Dendritic cell treated with granulocyte-macrophage colony-stimulating factor and Interleukin-4, amounts not matched to agents 40 ng/mL and 50 ng/mL, for 4 days (primary cell): ENCODE results near the gene TPPP.
"Not testable (repeated sequence)": the region's sequence is repeated elsewhere in the genome, so short reads cannot be mapped to it uniquely, and the experiment has no call there.

Experiments used
- H3K27ac Mint-ChIP-seq: one replicate; pipeline ENCODE4 v1.8.0; 2022; ENCODE audit warnings: mild to moderate bottlenecking, mixed read lengths
- H3K27me3 Mint-ChIP-seq: one replicate; pipeline ENCODE4 v1.8.0; 2022; ENCODE audit warnings: mild to moderate bottlenecking, mixed read lengths
- H3K36me3 Mint-ChIP-seq: one replicate; pipeline ENCODE4 v1.8.0; 2022; ENCODE audit warnings: low read depth, mixed read lengths
- H3K4me1 Mint-ChIP-seq: one replicate; pipeline ENCODE4 v1.8.0; 2022; ENCODE audit warnings: low read depth, mixed read lengths
- H3K4me3 Mint-ChIP-seq: one replicate; pipeline ENCODE4 v1.8.0; 2022; ENCODE audit warnings: mild to moderate bottlenecking, moderate library complexity, mixed read lengths
- H3K9me3 Mint-ChIP-seq: one replicate; pipeline ENCODE4 v1.8.0; 2022; ENCODE audit warnings: mixed read lengths
- intact Hi-C: fragments of 100-400 bp; cut with micrococcal nuclease; formaldehyde crosslinking; loops from one replicate; pipeline ENCODE4 v1.15.0; 2022

Gene TPPP

GRCh38 chr5:685262-686171 lies 7.6 kb downstream of the TPPP start:
- Mint-ChIP-seq H3K4me1 (no peaks in the 10 kb centered on the region), H3K27ac (no peak overlapping the region), H3K36me3 (no peaks in the 10 kb centered on the region), H3K4me3 (no peak overlapping the region), H3K27me3 (peaks cover 16% of the 10 kb centered on the region), H3K9me3 (no peaks in the 10 kb centered on the region)
- intact Hi-C loops: no loop called here

DNA sequence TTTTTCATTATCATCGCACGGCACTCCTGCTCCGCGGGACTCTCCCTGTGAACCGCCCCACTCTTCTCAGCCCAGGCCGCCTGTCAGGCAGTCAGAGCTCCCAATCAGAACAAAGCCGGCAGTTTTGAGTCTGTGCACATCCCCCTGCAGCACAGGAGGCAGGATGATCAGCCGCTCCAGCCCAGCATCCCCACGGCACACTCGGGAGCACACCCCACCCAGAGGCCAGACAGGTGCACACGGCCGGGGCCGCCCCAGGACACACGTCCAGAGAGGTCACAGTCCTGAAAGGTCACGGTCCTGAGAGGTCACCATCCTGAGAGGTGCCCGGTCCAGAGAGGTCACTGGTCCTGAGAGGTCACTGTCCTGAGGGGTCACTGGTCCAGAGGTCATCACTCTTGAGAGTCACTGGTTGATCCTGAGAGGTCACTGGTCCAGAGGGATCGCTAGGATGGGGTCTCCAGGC lies 8.4 kb downstream of the TPPP start:
- no peak overlapping the region for H3K27ac Mint-ChIP-seq
- no peaks in the 10 kb centered on the region for H3K4me1 Mint-ChIP-seq
- no peaks in the 10 kb centered on the region for H3K9me3 Mint-ChIP-seq
- H3K36me3 Mint-ChIP-seq: no peaks in the 10 kb centered on the region
- intact Hi-C loops: no loop called here
- H3K27me3 Mint-ChIP-seq: peaks cover 16% of the 10 kb centered on the region
- no peak overlapping the region for H3K4me3 Mint-ChIP-seq

DNA sequence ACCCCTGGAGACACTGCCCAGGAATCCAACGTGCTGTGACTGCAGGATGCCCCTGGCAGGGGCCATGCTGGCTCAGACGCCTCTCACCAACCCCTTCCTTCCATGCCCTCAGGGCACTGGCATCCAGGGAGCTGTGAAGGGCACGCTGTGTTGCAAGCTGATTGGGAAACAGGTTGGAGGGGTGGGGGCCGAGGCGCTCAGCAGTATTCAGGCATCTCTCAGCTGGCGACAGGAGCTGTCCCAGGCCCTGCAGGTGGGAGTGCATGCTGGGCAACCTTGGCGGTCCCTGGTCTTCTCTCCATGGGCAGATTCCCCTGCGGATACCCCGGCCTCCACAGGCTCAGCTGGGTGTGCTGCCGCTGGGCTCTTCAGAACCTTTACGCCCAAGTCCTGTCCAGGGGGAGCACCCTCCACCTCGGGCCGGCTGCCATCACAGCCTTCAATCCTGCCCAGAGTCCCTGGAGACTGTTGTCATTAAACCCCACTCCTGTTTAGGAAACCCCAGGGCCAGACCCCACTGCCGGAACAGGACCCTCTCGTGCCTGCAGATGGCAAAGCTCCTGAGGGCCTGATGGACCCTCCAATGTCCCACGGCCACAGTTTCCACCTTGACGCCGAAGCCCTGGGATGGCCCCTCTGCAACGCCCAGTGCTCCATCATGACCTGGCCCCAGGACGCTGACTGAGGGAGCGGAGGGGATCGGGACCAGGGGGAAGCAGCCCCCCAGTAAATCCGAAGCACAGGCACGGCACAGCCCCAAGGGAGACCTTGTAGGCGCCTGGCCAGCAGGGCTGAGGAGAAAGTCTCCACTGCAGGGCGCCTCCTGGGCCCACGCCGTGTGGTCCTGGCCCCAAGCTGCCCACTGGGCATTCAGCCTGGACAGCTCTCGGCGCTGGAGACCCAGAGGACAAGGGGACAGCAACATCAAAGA lies 9.3 kb downstream of the TPPP start:
- peaks cover 16% of the 10 kb centered on the region for H3K27me3 Mint-ChIP-seq
- no peaks in the 10 kb centered on the region for H3K9me3 Mint-ChIP-seq
- H3K36me3 Mint-ChIP-seq: no peaks in the 10 kb centered on the region
- H3K4me3 Mint-ChIP-seq: no peak overlapping the region
- intact Hi-C loops: no loop called here
- no peaks in the 10 kb centered on the region for H3K4me1 Mint-ChIP-seq
- no peak overlapping the region for H3K27ac Mint-ChIP-seq

- H3K4me1 Mint-ChIP-seq, H3K27ac Mint-ChIP-seq, H3K9me3 Mint-ChIP-seq, intact Hi-C loops, H3K4me3 Mint-ChIP-seq, H3K36me3 Mint-ChIP-seq: not testable (repeated sequence)
- peaks cover 12% of the 10 kb centered on the region for H3K27me3 Mint-ChIP-seq
Observed at GRCh38 chr5:682651-683358, 10.3 kb downstream of the TPPP start.

DNA sequence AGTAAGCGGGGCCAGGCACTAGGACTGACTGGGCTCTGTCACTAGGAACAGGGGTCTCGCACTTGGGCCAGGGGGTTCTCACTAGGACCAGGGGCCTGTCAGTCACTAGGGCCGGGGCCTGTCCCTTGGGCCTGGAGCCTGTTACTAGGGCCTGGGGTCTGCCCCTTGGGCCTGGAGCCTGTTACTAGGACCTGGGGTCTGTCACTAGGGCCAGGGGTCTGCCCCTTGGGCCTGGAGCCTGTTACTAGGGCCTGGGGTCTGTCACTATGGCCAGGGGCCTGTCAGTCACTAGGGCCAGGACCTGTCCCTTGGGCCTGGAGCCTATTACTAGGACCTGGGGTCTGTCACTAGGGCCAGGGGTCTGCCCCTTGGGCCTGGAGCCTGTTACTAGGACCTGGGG lies 10.9 kb downstream of the TPPP start:
- intact Hi-C loops: not testable (repeated sequence)

GRCh38 chr5:681317-682191 lies 11.6 kb downstream of the TPPP start:
- peaks cover 12% of the 10 kb centered on the region for H3K27me3 Mint-ChIP-seq
- H3K9me3 Mint-ChIP-seq, H3K36me3 Mint-ChIP-seq, H3K27ac Mint-ChIP-seq, H3K4me3 Mint-ChIP-seq, intact Hi-C loops, H3K4me1 Mint-ChIP-seq: not testable (repeated sequence)

More for the DNA sequence above, 10.9 kb downstream of the TPPP start:
- H3K4me3 Mint-ChIP-seq, H3K9me3 Mint-ChIP-seq, H3K4me1 Mint-ChIP-seq, H3K36me3 Mint-ChIP-seq, H3K27ac Mint-ChIP-seq: not testable (repeated sequence)
- H3K27me3 Mint-ChIP-seq: peaks cover 12% of the 10 kb centered on the region

DNA sequence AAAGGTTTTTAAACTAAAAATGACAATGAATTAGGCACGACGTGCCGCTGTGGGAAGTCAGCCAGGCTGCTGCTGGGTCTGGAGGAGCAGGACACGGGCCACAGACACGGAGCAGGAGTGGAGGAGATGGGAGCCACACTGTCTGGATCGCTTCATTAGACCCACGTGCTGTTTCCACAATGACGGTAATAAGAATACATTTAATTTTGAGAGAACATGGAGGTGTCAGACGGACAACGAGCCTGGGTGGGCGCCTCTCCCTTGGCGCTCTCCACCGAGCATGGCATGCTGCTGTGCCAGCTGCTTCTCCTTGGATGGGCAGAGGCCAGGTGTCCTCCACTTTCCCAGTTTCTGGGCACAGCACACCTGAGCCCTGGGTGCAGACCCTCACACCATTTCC lies 12.3 kb downstream of the TPPP start:
- H3K4me3 Mint-ChIP-seq, intact Hi-C loops, H3K36me3 Mint-ChIP-seq, H3K4me1 Mint-ChIP-seq, H3K9me3 Mint-ChIP-seq, H3K27ac Mint-ChIP-seq: not testable (repeated sequence)
- H3K27me3 Mint-ChIP-seq: peaks cover 13% of the 10 kb centered on the region

GRCh38 chr5:680118-680795 lies 12.9 kb downstream of the TPPP start:
- intact Hi-C loops, H3K27me3 Mint-ChIP-seq: not testable (repeated sequence)

GRCh38 chr5:679166-679895 lies 13.8 kb downstream of the TPPP start:
- intact Hi-C loops: not testable (repeated sequence)

More at GRCh38 chr5:680118-680795, 12.9 kb downstream of the TPPP start:
- H3K4me1 Mint-ChIP-seq, H3K9me3 Mint-ChIP-seq, H3K4me3 Mint-ChIP-seq, H3K27ac Mint-ChIP-seq, H3K36me3 Mint-ChIP-seq: not testable (repeated sequence)

GRCh38 chr5:678521-678920 lies 14.6 kb downstream of the TPPP start:
- H3K9me3 Mint-ChIP-seq, H3K27ac Mint-ChIP-seq, H3K36me3 Mint-ChIP-seq, intact Hi-C loops, H3K4me3 Mint-ChIP-seq, H3K4me1 Mint-ChIP-seq: not testable (repeated sequence)
- H3K27me3 Mint-ChIP-seq: peaks cover 19% of the 10 kb centered on the region

More at GRCh38 chr5:679166-679895, 13.8 kb downstream of the TPPP start:
- H3K27me3 Mint-ChIP-seq: peaks cover 11% of the 10 kb centered on the region
- not testable (repeated sequence) for H3K4me3 Mint-ChIP-seq, H3K4me1 Mint-ChIP-seq, H3K9me3 Mint-ChIP-seq, H3K27ac Mint-ChIP-seq, H3K36me3 Mint-ChIP-seq

- Mint-ChIP-seq H3K4me3 (no peak overlapping the region), H3K9me3 (no peaks in the 10 kb centered on the region), H3K4me1 (peaks cover 2% of the 10 kb centered on the region), H3K36me3 (no peaks in the 10 kb centered on the region), H3K27me3 (peaks cover 25% of the 10 kb centered on the region), H3K27ac (no peak overlapping the region)
- intact Hi-C loops: no loop called here
Observed at GRCh38 chr5:677131-678101, 15.7 kb downstream of the TPPP start.
